Measurements from ENCODE around the gene MYLK. TPM values are rescaled to one million over a fixed set of nuclear protein-coding genes. Genes with fewer than 3 reads are reported as not detected.

MYLK gene
- total and polyA plus RNA-seq, 2 of the 4 experiments (the other 2 are of a cell fraction), result 299 to 484 TPM

GRCh38 chr3:123805101-123805500, 79.0 kb downstream of the MYLK start:
- Histone ChIP-seq H3K4me3 (ENCODE audit: insufficient read depth, low read depth, low read length) (no peak overlapping the region), H3K9ac (ENCODE audit: low read depth, low read length) (no peak overlapping the region), H4K5ac (ENCODE audit: low read depth, low read length) (no peak overlapping the region), H2AFZ (replicated peaks; ENCODE audit: low read length, poor library complexity) (no peak overlapping the region), H3K9me3 (ENCODE audit: control insufficient read depth, insufficient read depth, low read length) (no peaks in the 10 kb centered on the region), H2BK5ac (ENCODE audit: low read depth, low read length, poor library complexity, severe bottlenecking) (no peak overlapping the region), H3K79me1 (ENCODE audit: low read depth in 1 of 2, low read length in 2 of 2) (peaks cover 44 to 86% of the 10 kb centered on the region in 2 experiments), H3K9me1 (ENCODE audit: insufficient read depth, low read length) (peaks cover 30% of the 10 kb centered on the region), H2AK9ac (replicated peaks; ENCODE audit: low read depth, low read length, poor library complexity) (peak overlapping the region; percentile 16), H3K36me3 (ENCODE audit: control insufficient read depth, insufficient read depth, low read length) (peaks cover 57% of the 10 kb centered on the region), H3K14ac (replicated peaks; ENCODE audit: low read depth, low read length) (0 out of 2 replicates have a peak overlapping the region, but pooled peaks have one; percentile 17), H4K91ac (ENCODE audit: insufficient read depth, low read depth, low read length) (0 out of 2 replicates have a peak overlapping the region, but pooled peaks have one; percentile 18), H3K27me3 (ENCODE audit: control insufficient read depth, insufficient read depth, low read length) (no peaks in the 10 kb centered on the region), H4K8ac (ENCODE audit: low read depth in 2 of 2, low read length in 2 of 2) (no peak overlapping the region; a peak in 1 of 4 replicates), H3K23ac (ENCODE audit: low read depth, low read length) (no peak overlapping the region), H3K56ac (ENCODE audit: extremely low read depth, insufficient read depth, low read length) (no peak overlapping the region), H2BK120ac (ENCODE audit: low read depth, low read length) (peak overlapping the region; percentile 2), H3K4ac (ENCODE audit: low read depth, low read length) (no peak overlapping the region; the same call in 1 of the 2 replicates), H2BK20ac (ENCODE audit: low read depth, low read length) (0 out of 2 replicates have a peak overlapping the region, but pooled peaks have one; percentile 20), H3K4me2 (ENCODE audit: low read depth, low read length) (no peak overlapping the region), H3K18ac (ENCODE audit: low read depth, low read length) (no peak overlapping the region), H4K20me1 (ENCODE audit: insufficient read depth, low read length) (no peaks in the 10 kb centered on the region), H2AK5ac (ENCODE audit: low read depth, low read length) (peak overlapping the region; percentile 54; the same call in 1 of the 2 replicates), H3K4me1 (ENCODE audit: control insufficient read depth, insufficient read depth, low read length) (peaks cover 22% of the 10 kb centered on the region), H2BK15ac (ENCODE audit: low read depth, low read length) (no peak overlapping the region), H3K27ac (ENCODE audit: insufficient read depth, low read length) (no peak overlapping the region)
- POLR2A ChIA-PET (ENCODE audit: unreplicated experiment), result no interaction called here
- TF ChIP-seq RFX5 (IDR thresholded peaks at IDR 0.05; ENCODE audit: low read depth, low read length), result no peak
- WGBS, 2 experiments (ENCODE audit: extremely low coverage in 2 of 2, insufficient read length in 1 of 2), result no CpG with 5 or more reads among the region's 7 CpGs
- ATAC-seq (ENCODE audit: low read depth) (no peak), DNase-seq (no peak)
- intact Hi-C loops (cut with micrococcal nuclease), result no loop called here
- CTCF ChIA-PET, result no interaction called here
- no TSS peak for BruUV-seq (replicated peaks)
- in situ Hi-C loops (cut with MboI; ENCODE audit: low sequenced_read_pairs), result no loop called here
- dilution Hi-C loops (cut with HindIII; ENCODE audit: low sequenced_read_pairs, unreplicated experiment), result no loop called here

Measured in IMR-90 (cell line).